BLaER1 treated with 17β-estradiol and CSF1 and Interleukin-3, amounts not matched to agents 10 nM and 100 nM (cell line): Measurements from ENCODE around the gene MYDGF.

Experiments used
- H3K27ac ChIP-seq, 11 experiments: shearing (Covaris generic); formaldehyde crosslinking; 2 replicates each; pipeline ENCODE4 v1.8.1; 2022
- H3K27me3 ChIP-seq, 11 experiments: shearing (Covaris generic); formaldehyde crosslinking; 2 replicates each; pipeline ENCODE4 v1.8.1; 2022
- H3K36me3 ChIP-seq, 11 experiments: shearing (Covaris generic); formaldehyde crosslinking; 2 replicates each; pipeline ENCODE4 v1.8.1; 2022
- H3K4me1 ChIP-seq, 10 experiments: shearing (Covaris generic); formaldehyde crosslinking; 2 replicates each; pipeline ENCODE4 v1.8.1; 2022
- H3K4me2 ChIP-seq, 11 experiments: shearing (Covaris generic); formaldehyde crosslinking; 2 replicates each; pipeline ENCODE4 v1.8.1; 2022
- H3K4me3 ChIP-seq, 10 experiments: shearing (Covaris generic); formaldehyde crosslinking; 2 replicates each; pipeline ENCODE4 v1.8.1; 2022
- H3K9ac ChIP-seq, 11 experiments: shearing (Covaris generic); formaldehyde crosslinking; 2 replicates each; pipeline ENCODE4 v1.8.1; 2022
- H3K9me3 ChIP-seq, 11 experiments: shearing (Covaris generic); formaldehyde crosslinking; replicated peaks in 1 of 11; 2 replicates each; pipeline ENCODE4 v1.8.1; 2022
- H4K20me1 ChIP-seq, 11 experiments: shearing (Covaris generic); formaldehyde crosslinking; 2 replicates each; pipeline ENCODE4 v1.8.1; 2022
- Cebpa-rat ChIP-seq, 11 experiments: shearing (Covaris generic); IDR thresholded peaks; 2 replicates each; pipeline ENCODE4 v1.8.1; 2022

Gene MYDGF

DNA sequence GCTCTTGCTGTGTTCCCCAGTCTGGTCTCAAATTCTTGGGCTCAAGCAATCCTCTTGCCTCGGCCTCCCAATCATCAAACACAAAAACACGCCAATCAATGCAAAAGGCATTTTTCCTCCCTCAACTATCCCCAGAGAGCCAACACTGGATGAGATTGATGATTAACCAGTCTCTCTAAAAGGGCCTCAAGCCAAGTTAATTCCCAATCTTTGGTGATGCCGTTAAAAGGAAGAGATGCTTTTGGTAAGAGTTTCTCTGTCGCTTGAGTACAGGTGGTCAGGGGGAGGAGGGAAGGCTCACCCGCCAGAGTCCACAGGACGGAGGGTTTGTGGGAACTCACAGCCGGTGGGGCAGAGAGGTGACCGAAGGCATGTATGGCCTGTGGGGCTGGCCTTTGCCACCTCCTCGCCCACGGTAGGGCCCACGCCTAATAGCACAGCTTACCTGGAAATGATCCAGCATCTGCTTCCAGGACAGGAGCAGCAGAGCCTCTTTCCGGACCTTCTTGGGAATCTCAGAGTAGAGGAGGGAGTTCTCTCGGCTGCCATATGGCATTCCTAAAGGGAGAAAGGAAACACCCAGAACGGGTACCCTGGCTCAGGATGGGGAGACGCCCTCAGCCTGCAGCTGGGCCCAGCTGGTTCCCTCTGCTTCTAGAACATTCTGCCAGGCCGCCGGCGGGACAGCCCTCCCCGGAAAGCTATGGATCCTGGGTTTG is 35.4 kb upstream of the MYDGF start:
- peaks cover 0 to 44% (median 13%) of the 10 kb centered on the region in 10 experiments; a peak in 17 of 20 replicates for H3K4me1 ChIP-seq
- no peaks in the 10 kb centered on the region for H3K27me3 ChIP-seq
- H3K9ac ChIP-seq = peak overlapping the region in 3 of 11 experiments; percentile 4 to 15 (median 6); a peak in 5 of 22 replicates
- H3K4me3 ChIP-seq = no peak overlapping the region
- H3K36me3 ChIP-seq = peaks cover 76 to 99% (median 93%) of the 10 kb centered on the region in 11 experiments
- H3K4me2 ChIP-seq = peak overlapping the region in 1 of 11 experiments; percentile 14; a peak in 1 of 22 replicates
- no peaks in the 10 kb centered on the region for H3K9me3 ChIP-seq
- H4K20me1 ChIP-seq = peaks cover 0 to 74% (median 25%) of the 10 kb centered on the region in 11 experiments; a peak in 17 of 22 replicates
- H3K27ac ChIP-seq = peak overlapping the region in 4 of 11 experiments; percentile 7 to 32 (median 17); a peak in 4 of 22 replicates
- no peak for TF ChIP-seq Cebpa-rat (IDR thresholded peaks at IDR 0.05)

DNA sequence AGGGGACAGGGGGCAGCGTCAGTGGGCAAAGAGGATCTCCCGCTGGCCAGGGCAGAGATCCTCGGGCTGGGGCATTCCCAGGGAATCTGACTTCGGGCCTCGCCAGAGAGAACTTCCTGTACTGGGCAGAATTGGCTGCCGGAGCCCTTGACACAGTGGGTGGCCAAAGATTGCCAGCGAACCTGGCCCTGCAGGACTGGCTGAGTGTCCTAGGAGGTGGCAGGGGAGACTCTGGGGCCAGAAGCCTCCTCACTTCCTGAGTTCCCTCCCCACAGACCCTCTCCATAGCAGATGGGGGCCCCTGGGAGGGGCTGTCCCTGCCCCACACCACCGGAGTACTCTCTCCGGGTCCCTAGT is 34.2 kb upstream of the MYDGF start:
- Histone ChIP-seq H3K27ac (peak overlapping the region in 6 of 11 experiments; percentile 5 to 54 (median 26); a peak in 10 of 22 replicates), H3K9ac (peak overlapping the region in 5 of 11 experiments; percentile 20 to 38 (median 31); a peak in 5 of 22 replicates), H4K20me1 (peaks cover 0 to 75% (median 26%) of the 10 kb centered on the region in 11 experiments; a peak in 17 of 22 replicates), H3K36me3 (peaks cover 77 to 99% (median 93%) of the 10 kb centered on the region in 11 experiments), H3K4me1 (peaks cover 0 to 42% (median 13%) of the 10 kb centered on the region in 10 experiments; a peak in 16 of 20 replicates), H3K4me2 (no peak overlapping the region; a peak in 1 of 22 replicates), H3K27me3 (no peaks in the 10 kb centered on the region), H3K4me3 (no peak overlapping the region), H3K9me3 (no peaks in the 10 kb centered on the region)
- 0 out of 22 replicates have a peak, but pooled peaks of 1 of the 11 experiments have one; percentile 5 for TF ChIP-seq Cebpa-rat (IDR thresholded peaks at IDR 0.05)

DNA sequence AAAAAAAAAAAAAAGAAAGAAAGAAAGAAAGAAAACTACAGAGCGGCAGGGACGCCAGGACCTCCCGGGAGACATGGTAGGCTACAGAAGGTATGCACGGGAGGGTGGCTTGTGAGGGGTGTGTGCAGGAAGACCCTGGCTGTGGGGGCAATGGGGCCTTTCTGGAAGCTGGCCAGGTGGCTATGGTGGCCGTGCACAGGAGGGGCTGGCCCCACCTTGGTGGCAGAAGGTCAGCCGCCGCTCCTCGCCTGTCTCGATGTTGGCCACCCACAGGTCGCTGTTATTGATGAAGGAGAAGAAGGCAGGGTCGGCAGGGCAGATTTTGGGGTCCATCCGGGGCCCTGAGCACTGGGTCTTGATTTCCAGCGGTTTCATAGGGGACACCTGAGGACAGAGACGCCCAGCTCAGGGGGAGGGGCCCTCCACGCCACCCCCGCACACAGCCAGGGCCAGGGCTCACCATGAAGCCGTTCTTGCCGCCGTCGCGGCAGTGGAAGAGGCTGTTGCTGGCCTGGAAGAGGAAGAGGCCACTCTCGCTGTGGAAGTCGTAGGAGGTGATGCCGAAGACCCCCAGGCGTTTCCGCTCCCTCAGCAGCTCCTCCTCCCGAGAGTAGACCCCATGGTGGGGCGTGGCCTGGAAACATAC is 33.7 kb upstream of the MYDGF start:
- no peak for TF ChIP-seq Cebpa-rat (IDR thresholded peaks at IDR 0.05)
- peaks cover 0 to 73% (median 24%) of the 10 kb centered on the region in 11 experiments; a peak in 16 of 22 replicates for H4K20me1 ChIP-seq
- no peak overlapping the region for H3K4me2 ChIP-seq
- H3K4me1 ChIP-seq = peaks cover 0 to 43% (median 15%) of the 10 kb centered on the region in 10 experiments; a peak in 16 of 20 replicates
- H3K9me3 ChIP-seq = no peaks in the 10 kb centered on the region
- no peak overlapping the region for H3K4me3 ChIP-seq
- H3K27me3 ChIP-seq = no peaks in the 10 kb centered on the region
- H3K27ac ChIP-seq = peak overlapping the region in 5 of 11 experiments; percentile 5 to 54 (median 19); a peak in 7 of 22 replicates
- H3K9ac ChIP-seq = peak overlapping the region in 3 of 11 experiments; percentile 21 to 38 (median 36); a peak in 2 of 22 replicates
- H3K36me3 ChIP-seq = peaks cover 73 to 98% (median 92%) of the 10 kb centered on the region in 11 experiments

DNA sequence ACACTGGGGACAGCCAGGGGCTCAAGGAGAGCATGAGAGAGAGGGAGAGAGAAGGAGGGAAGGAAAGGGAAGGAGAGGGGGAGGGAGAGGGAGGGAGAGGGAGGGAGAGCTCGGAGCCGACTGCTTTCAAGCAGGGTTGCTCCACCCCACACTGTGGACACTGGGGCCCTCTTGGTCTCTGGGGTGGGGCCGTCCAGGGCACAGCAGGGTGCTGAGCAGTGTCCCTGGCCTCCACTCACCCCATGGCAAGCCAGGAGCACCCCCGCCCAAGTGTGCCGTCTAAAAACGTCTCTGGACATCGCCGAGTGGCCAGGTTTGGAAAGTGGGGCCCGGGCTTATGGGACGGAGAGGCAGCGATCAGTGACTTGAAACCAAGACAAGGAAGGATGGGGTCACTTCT is 32.6 kb upstream of the MYDGF start:
- peaks cover 0 to 72% (median 20%) of the 10 kb centered on the region in 11 experiments; a peak in 13 of 22 replicates for H4K20me1 ChIP-seq
- H3K4me1 ChIP-seq = peaks cover 0 to 44% (median 25%) of the 10 kb centered on the region in 10 experiments; a peak in 16 of 20 replicates
- H3K4me2 ChIP-seq = no peak overlapping the region
- H3K36me3 ChIP-seq = peaks cover 82 to 98% (median 91%) of the 10 kb centered on the region in 11 experiments
- no peaks in the 10 kb centered on the region for H3K9me3 ChIP-seq
- no peak overlapping the region for H3K4me3 ChIP-seq
- no peak overlapping the region for H3K9ac ChIP-seq
- no peaks in the 10 kb centered on the region for H3K27me3 ChIP-seq
- TF ChIP-seq Cebpa-rat (IDR thresholded peaks at IDR 0.05) = no peak
- H3K27ac ChIP-seq = no peak overlapping the region

DNA sequence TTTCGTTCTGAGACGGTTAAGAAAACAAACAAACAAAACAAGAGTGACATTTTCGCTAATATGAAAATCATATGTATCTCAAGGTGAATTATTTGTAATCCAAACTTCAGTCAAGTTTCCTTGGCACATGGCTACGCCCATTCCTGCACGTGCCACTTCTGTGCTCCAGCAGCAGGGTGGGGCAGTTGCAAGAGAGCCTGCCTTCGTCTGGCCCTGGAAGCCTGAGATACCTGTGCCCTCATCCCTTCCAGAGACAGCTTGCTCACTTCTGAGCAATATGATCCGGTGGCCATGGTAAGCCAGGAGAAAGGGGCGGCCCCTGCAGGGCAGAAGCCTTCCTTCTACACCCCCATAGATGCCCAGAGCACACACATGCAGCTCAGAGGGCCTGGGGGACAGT is 31.4 kb upstream of the MYDGF start:
- no peaks in the 10 kb centered on the region for H3K9me3 ChIP-seq
- no peak overlapping the region for H3K9ac ChIP-seq
- TF ChIP-seq Cebpa-rat (IDR thresholded peaks at IDR 0.05) = no peak
- peaks cover 0 to 44% (median 35%) of the 10 kb centered on the region in 10 experiments; a peak in 16 of 20 replicates for H3K4me1 ChIP-seq
- no peak overlapping the region for H3K4me3 ChIP-seq
- H3K4me2 ChIP-seq = no peak overlapping the region
- peaks cover 86 to 99% (median 95%) of the 10 kb centered on the region in 11 experiments for H3K36me3 ChIP-seq
- H4K20me1 ChIP-seq = peaks cover 0 to 74% (median 23%) of the 10 kb centered on the region in 11 experiments; a peak in 12 of 22 replicates
- no peaks in the 10 kb centered on the region for H3K27me3 ChIP-seq
- H3K27ac ChIP-seq = no peak overlapping the region

DNA sequence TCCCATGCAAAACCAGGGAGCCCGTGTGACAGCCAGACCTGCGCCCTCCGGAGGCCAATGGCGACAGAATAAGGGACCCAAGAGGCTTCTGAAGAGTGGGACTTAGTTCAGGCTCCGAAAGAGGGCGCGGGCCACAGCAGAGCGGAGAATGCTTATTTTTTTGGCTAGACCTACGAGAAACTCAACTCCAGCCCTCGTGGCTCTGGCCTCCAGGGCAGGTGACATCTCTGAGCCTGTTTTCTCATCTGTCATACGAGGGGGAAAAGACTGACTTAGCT is 30.5 kb upstream of the MYDGF start:
- Histone ChIP-seq H3K4me1 (peaks cover 0 to 44% (median 36%) of the 10 kb centered on the region in 10 experiments; a peak in 17 of 20 replicates), H3K4me3 (no peak overlapping the region), H3K36me3 (peaks cover 86 to 99% (median 95%) of the 10 kb centered on the region in 11 experiments), H3K4me2 (no peak overlapping the region), H3K27ac (no peak overlapping the region), H4K20me1 (peaks cover 0 to 68% (median 23%) of the 10 kb centered on the region in 11 experiments; a peak in 12 of 22 replicates), H3K9ac (no peak overlapping the region; a peak in 1 of 22 replicates), H3K9me3 (no peaks in the 10 kb centered on the region), H3K27me3 (no peaks in the 10 kb centered on the region)
- TF ChIP-seq Cebpa-rat (IDR thresholded peaks at IDR 0.05) = no peak

DNA sequence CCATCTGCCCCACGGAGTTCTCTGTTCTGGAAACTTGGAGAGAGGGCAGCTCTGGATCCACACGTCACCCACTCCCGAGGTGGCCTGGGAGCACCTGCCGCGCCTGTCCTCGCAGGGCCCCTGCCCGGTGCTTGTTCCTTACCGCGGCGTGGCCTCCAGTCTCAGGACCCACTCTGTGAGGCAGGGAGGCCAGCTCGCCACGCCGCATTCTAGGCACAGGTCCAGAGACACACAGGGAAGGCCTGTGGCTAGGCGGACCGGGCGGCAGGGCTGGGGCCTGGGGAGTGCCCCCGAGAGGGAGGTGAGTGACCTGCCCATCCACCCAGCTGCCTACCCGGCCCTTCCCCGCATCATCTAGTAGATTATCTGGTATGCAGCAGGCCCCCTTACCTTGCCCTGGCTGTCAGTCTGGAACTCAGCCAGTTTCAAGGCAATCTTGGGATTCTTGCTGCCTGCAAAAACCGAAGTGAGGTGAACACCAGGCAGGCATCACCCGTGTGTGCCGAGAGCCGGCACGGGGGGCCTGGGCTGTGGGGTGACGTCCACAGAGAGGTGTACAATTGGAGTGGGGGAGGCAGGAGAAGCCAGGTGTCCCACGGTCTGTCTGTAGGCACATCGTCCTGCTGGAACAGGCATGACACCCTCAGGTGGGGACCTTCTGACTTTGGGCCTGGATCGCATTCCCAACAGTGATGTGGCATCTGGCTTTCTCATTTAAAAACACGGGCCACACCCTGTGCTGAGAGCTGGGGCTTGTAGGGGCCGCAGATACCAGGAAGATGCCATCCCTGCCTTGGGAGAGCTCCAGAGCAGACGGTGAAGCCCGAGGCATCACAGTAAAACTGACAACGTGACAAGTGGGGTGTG is 29.9 kb upstream of the MYDGF start:
- no peaks in the 10 kb centered on the region for H3K27me3 ChIP-seq
- no peak overlapping the region for H3K4me3 ChIP-seq
- H3K36me3 ChIP-seq = peaks cover 91 to 99% (median 95%) of the 10 kb centered on the region in 11 experiments
- no peaks in the 10 kb centered on the region for H3K9me3 ChIP-seq
- H3K27ac ChIP-seq = peak overlapping the region in 3 of 11 experiments; percentile 14 to 31 (median 22); a peak in 3 of 22 replicates
- H4K20me1 ChIP-seq = peaks cover 0 to 67% (median 23%) of the 10 kb centered on the region in 11 experiments; a peak in 12 of 22 replicates
- H3K9ac ChIP-seq = peak overlapping the region in 4 of 11 experiments; percentile 5 to 39 (median 22); a peak in 3 of 22 replicates
- H3K4me1 ChIP-seq = peaks cover 4 to 50% (median 41%) of the 10 kb centered on the region in 10 experiments
- TF ChIP-seq Cebpa-rat (IDR thresholded peaks at IDR 0.05) = no peak
- peak overlapping the region in 8 of 11 experiments; percentile 48 to 81 (median 72); a peak in 16 of 22 replicates for H3K4me2 ChIP-seq

DNA sequence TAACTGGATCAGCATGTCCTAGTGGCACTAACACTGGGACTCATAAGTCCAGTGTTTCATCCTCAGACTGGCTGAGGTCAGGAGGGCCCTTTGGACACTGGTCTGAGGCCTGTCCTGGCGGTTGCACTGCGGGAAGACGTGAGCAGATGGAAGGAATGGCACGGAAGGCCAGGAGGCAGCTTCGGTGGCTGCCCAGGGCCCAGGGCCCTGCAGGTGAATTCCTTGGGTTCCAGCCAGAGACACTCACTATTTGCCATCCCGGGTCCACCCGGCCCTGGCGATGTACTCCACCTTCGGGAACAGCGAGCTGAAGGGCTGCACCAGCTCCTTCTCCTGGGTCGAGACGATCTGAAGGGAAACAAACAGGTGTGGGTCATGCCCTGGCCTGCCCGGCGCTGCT is 27.2 kb upstream of the MYDGF start:
- Histone ChIP-seq H3K4me1 (peaks cover 32 to 77% (median 66%) of the 10 kb centered on the region in 10 experiments), H3K36me3 (peaks cover 84 to 99% (median 97%) of the 10 kb centered on the region in 11 experiments), H3K4me3 (no peak overlapping the region), H3K9ac (peak overlapping the region in 4 of 11 experiments; percentile 20 to 57 (median 52); a peak in 7 of 22 replicates), H3K9me3 (no peaks in the 10 kb centered on the region), H4K20me1 (peaks cover 0 to 85% (median 46%) of the 10 kb centered on the region in 11 experiments; a peak in 19 of 22 replicates), H3K27ac (no peak overlapping the region), H3K4me2 (peak overlapping the region in 7 of 11 experiments; percentile 37 to 81 (median 57); a peak in 12 of 22 replicates), H3K27me3 (no peaks in the 10 kb centered on the region)
- TF ChIP-seq Cebpa-rat (IDR thresholded peaks at IDR 0.05) = no peak
